ENCODE data around the gene GSTO1. TPM values are rescaled to one million over a fixed set of nuclear protein-coding genes. Genes with fewer than 3 reads are reported as not detected.

The GSTO1 gene
- total RNA-seq (100 to 1,000 TPM; 108 to 262 (median 157) TPM), polyA plus RNA-seq (100 to 1,000 TPM; 130 to 203 (median 192) TPM)
- long read RNA-seq, donor 1, transcript GSTO1-204 (5 exons, 829 nt) = minor isoform, 39 of 237 reads
- long read RNA-seq, donor 1, transcript GSTO1-202 (6 exons, 972 nt) = major isoform, 146 of 237 reads
- long read RNA-seq, donor 1, partial matches to known transcripts = 20 of 237 reads
- long read RNA-seq, donor 1, other reads (novel, unspliced or antisense) = 26 of 237 reads
- long read RNA-seq, donor 2, transcript GSTO1-204 (5 exons, 829 nt) = minor isoform, 27 of 167 reads
- long read RNA-seq, donor 2, transcript GSTO1-202 (6 exons, 972 nt) = major isoform, 105 of 167 reads
- long read RNA-seq, donor 2, partial matches to known transcripts = 22 of 167 reads
- long read RNA-seq, donor 2, other reads (novel, unspliced or antisense) = 12 of 167 reads
- long read RNA-seq, donor 3, transcript GSTO1-201 (5 exons, 900 nt) = minor isoform, 8 of 152 reads
- long read RNA-seq, donor 3, transcript GSTO1-202 (6 exons, 972 nt) = major isoform, 109 of 152 reads
- long read RNA-seq, donor 3, transcript GSTO1-204 (5 exons, 829 nt) = minor isoform, 10 of 152 reads
- long read RNA-seq, donor 3, partial matches to known transcripts = 19 of 152 reads
- long read RNA-seq, donor 3, other reads (novel, unspliced or antisense) = 6 of 152 reads
- long read RNA-seq, donor 4, transcript GSTO1-202 (6 exons, 972 nt) = major isoform, 164 of 180 reads
- long read RNA-seq, donor 4, transcript GSTO1-204 (5 exons, 829 nt) = minor isoform, 6 of 180 reads
- long read RNA-seq, donor 4, partial matches to known transcripts = 3 of 180 reads
- long read RNA-seq, donor 4, other reads (novel, unspliced or antisense) = 5 of 180 reads
- long read RNA-seq, donor 5, transcript GSTO1-204 (5 exons, 829 nt) = minor isoform, 12 of 158 reads
- long read RNA-seq, donor 5, transcript GSTO1-202 (6 exons, 972 nt) = major isoform, 133 of 158 reads
- long read RNA-seq, donor 5, partial matches to known transcripts = 5 of 158 reads
- long read RNA-seq, donor 5, other reads (novel, unspliced or antisense) = 6 of 158 reads
- long read RNA-seq, donor 6, transcript GSTO1-202 (6 exons, 972 nt) = major isoform, 134 of 147 reads
- long read RNA-seq, donor 6, partial matches to known transcripts = 3 of 147 reads
- long read RNA-seq, donor 6, other reads (novel, unspliced or antisense) = 5 of 147 reads
- long read RNA-seq, donor 7, transcript GSTO1-202 (6 exons, 972 nt) = major isoform, 62 of 96 reads
- long read RNA-seq, donor 7, transcript GSTO1-204 (5 exons, 829 nt) = minor isoform, 14 of 96 reads
- long read RNA-seq, donor 7, partial matches to known transcripts = 12 of 96 reads
- long read RNA-seq, donor 7, other reads (novel, unspliced or antisense) = 7 of 96 reads
- long read RNA-seq, donor 8, transcript GSTO1-202 (6 exons, 972 nt) = major isoform, 161 of 252 reads
- long read RNA-seq, donor 8, transcript GSTO1-204 (5 exons, 829 nt) = minor isoform, 39 of 252 reads
- long read RNA-seq, donor 8, partial matches to known transcripts = 32 of 252 reads
- long read RNA-seq, donor 8, other reads (novel, unspliced or antisense) = 16 of 252 reads
- long read RNA-seq, donor 9, transcript GSTO1-202 (6 exons, 972 nt) = major isoform, 86 of 131 reads
- long read RNA-seq, donor 9, transcript GSTO1-204 (5 exons, 829 nt) = minor isoform, 21 of 131 reads
- long read RNA-seq, donor 9, partial matches to known transcripts = 11 of 131 reads
- long read RNA-seq, donor 9, other reads (novel, unspliced or antisense) = 11 of 131 reads
- long read RNA-seq, donor 10, transcript GSTO1-204 (5 exons, 829 nt) = minor isoform, 9 of 55 reads
- long read RNA-seq, donor 10, transcript GSTO1-202 (6 exons, 972 nt) = major isoform, 39 of 55 reads
- long read RNA-seq, donor 10, partial matches to known transcripts = 5 of 55 reads
- long read RNA-seq, donor 10, other reads (novel, unspliced or antisense) = 0 of 55 reads

- Histone ChIP-seq H3K36me3 (replicated peaks in 1 of 2) (peaks cover 0 to 26% of the 10 kb centered on the region in 2 donors), H3K4me1 (replicated peaks in 1 of 2) (peaks cover 27 to 60% of the 10 kb centered on the region in 2 donors), H3K27ac (peak within 1 kb of the TSS; percentile 85 to 99 (median 98)), H3K9me3 (replicated peaks in 1 of 3) (no peaks in the 10 kb centered on the region), H3K27me3 (no peaks in the 10 kb centered on the region), H3K4me3 (peak within 1 kb of the TSS; percentile 45 to 81 (median 68))
- 0 to 1% (median 1%) methylated on average over 14 to 69 of the region's 69 CpGs for WGBS, 4 donors
- intact Hi-C loops (cut with DNase I) = no loop called here
- TF ChIP-seq CTCF (IDR thresholded peaks at IDR 0.05) = no peak
- peak in 1 of 2 donors; percentile 75 for TF ChIP-seq POLR2A (IDR thresholded peaks at IDR 0.05)
- peak; percentile 70 to 91 (median 82) for DNase-seq
Observed at GRCh38 chr10:104254493-104255310, at the start of gene GSTO1. Gene GSTO1, plus strand, starts transcription at chr10:104254892. Its CDS starts 37 bp downstream, at chr10:104254929.

- no peaks in the 10 kb centered on the region for H3K4me1 ChIP-seq (replicated peaks in 1 of 2)
- no peaks in the 10 kb centered on the region for H3K9me3 ChIP-seq (replicated peaks in 1 of 3)
- H3K4me3 ChIP-seq = no peak overlapping the region
- no peaks in the 10 kb centered on the region for H3K27me3 ChIP-seq
- H3K27ac ChIP-seq = no peak overlapping the region
- no peaks in the 10 kb centered on the region for H3K36me3 ChIP-seq (replicated peaks in 1 of 2)
- intact Hi-C loops (cut with DNase I) = loop anchor here in 1 of 2 donors (5.0 kb wide), 1 partner anchor 161 kb away; no protein-coding TSS in a partner anchor
- no peak for TF ChIP-seq POLR2A (IDR thresholded peaks at IDR 0.05)
- TF ChIP-seq CTCF (IDR thresholded peaks at IDR 0.05) = no peak
- no peak for DNase-seq
- WGBS, 4 donors = 64 to 72% (median 66%) methylated on average over 3 of the region's 3 CpGs
Observed at GRCh38 chr10:104208730-104209129, 46.0 kb upstream of the GSTO1 start.

All from adrenal gland (tissue), 19 donors.